Smooth muscle cell (in vitro differentiated cells): ENCODE measurements around the gene PREX1. TPM values are rescaled to one million over a fixed set of nuclear protein-coding genes. Genes with fewer than 3 reads are reported as not detected.

Experiments
- DNase-seq: peaks from one replicate; lab custom pipeline; 2025; ENCODE audit not compliant: unreplicated experiment; lab: John Stamatoyannopoulos, UW
- H2AFZ ChIP-seq: fragments of 200-600 bp; sonication (generic); 2 replicates; pipeline ENCODE4 v1.6.0; 2016; ENCODE audit warnings: antibody characterized with exemption, low read depth, mild to moderate bottlenecking
- H3F3A ChIP-seq: fragments of 200-600 bp; sonication (generic); 2 replicates; pipeline ENCODE4 v1.6.0; 2017; ENCODE audit warnings: antibody characterized with exemption, low read depth
- H3K27ac ChIP-seq: fragments of 200-600 bp; sonication (generic); 2 replicates; pipeline ENCODE4 v1.5.1; 2016; ENCODE audit warnings: low read depth, mild to moderate bottlenecking
- H3K27me3 ChIP-seq: fragments of 200-600 bp; sonication (generic); 2 replicates; pipeline ENCODE4 v1.6.1; 2016; ENCODE audit warnings: low read depth, mild to moderate bottlenecking
- H3K36me3 ChIP-seq: fragments of 200-600 bp; sonication (generic); 2 replicates; pipeline ENCODE4 v1.5.1; 2016; ENCODE audit warnings: low read depth
- H3K4me1 ChIP-seq: fragments of 200-600 bp; sonication (generic); 2 replicates; pipeline ENCODE4 v1.5.1; 2016; ENCODE audit warnings: low read depth
- H3K4me2 ChIP-seq: fragments of 200-600 bp; sonication (generic); 2 replicates; pipeline ENCODE4 v1.6.0; 2016; ENCODE audit warnings: mild to moderate bottlenecking
- H3K4me3 ChIP-seq: fragments of 200-600 bp; sonication (generic); 2 replicates; pipeline ENCODE4 v1.5.1; 2016; ENCODE audit warnings: mild to moderate bottlenecking
- H3K79me2 ChIP-seq: fragments of 200-600 bp; sonication (generic); 2 replicates; pipeline ENCODE4 v1.6.0; 2016; ENCODE audit warnings: low read depth, mild to moderate bottlenecking
- H3K9ac ChIP-seq: fragments of 200-600 bp; sonication (generic); 2 replicates; pipeline ENCODE4 v1.6.0; 2016; ENCODE audit warnings: low read depth
- H3K9me3 ChIP-seq: fragments of 200-600 bp; sonication (generic); replicated peaks from 2 replicates; pipeline ENCODE4 v1.5.1; 2016; ENCODE audit warnings: low read depth
- H4K20me1 ChIP-seq: fragments of 200-600 bp; sonication (generic); 2 replicates; pipeline ENCODE4 v1.6.0; 2016; ENCODE audit warnings: low read depth
- WGBS: methylation state at CpG from one replicate; pipeline ENCODE4 v1.1.7; 2016; ENCODE audit warnings: low lambda C conversion rate; 5-methylcytosine and 5-hydroxymethylcytosine counted together
- polyA plus RNA-seq: library from polyadenylated mRNA; unstranded; fragments of >200 nt; fragmentation: Nextera tagmentation; extraction: Ambion mirVana; gene quantifications from 2 replicates; pipeline ENCODE4 v1.2.1, GENCODE V29; 2016
- total RNA-seq: library from RNA; depleted of rRNA; stranded (reverse); fragments of >200 nt; gene quantifications from 2 replicates; pipeline ENCODE4 v1.2.3, GENCODE V29; 2014
- TF ChIP-seq, protein P1 (sequence below): fragments of 200-600 bp; sonication (generic); IDR thresholded peaks from 2 replicates; pipeline ENCODE4 v1.5.1; 2017; ENCODE audit warnings: borderline replicate concordance, mild to moderate bottlenecking, antibody characterized with exemption; ENCODE audit not compliant: insufficient read depth, poor library complexity, severe bottlenecking

Gene PREX1
- total and polyA plus RNA-seq, 2 experiments from 2014 or later, result 0.04 to 0.30 TPM

- Histone ChIP-seq H3K4me2 (no peak overlapping the region), H3K27ac (no peak overlapping the region), H3K27me3 (no peaks in the 10 kb centered on the region), H4K20me1 (no peaks in the 10 kb centered on the region), H3K9ac (no peak overlapping the region), H3K36me3 (no peaks in the 10 kb centered on the region), H2AFZ (no peak overlapping the region), H3F3A (no peaks in the 10 kb centered on the region), H3K4me1 (no peaks in the 10 kb centered on the region), H3K79me2 (no peaks in the 10 kb centered on the region), H3K4me3 (no peak overlapping the region), H3K9me3 (no peaks in the 10 kb centered on the region)
- DNase-seq, result no peak
- 87% methylated on average over 6 of the region's 6 CpGs for WGBS
- TF ChIP-seq, protein P1, sequence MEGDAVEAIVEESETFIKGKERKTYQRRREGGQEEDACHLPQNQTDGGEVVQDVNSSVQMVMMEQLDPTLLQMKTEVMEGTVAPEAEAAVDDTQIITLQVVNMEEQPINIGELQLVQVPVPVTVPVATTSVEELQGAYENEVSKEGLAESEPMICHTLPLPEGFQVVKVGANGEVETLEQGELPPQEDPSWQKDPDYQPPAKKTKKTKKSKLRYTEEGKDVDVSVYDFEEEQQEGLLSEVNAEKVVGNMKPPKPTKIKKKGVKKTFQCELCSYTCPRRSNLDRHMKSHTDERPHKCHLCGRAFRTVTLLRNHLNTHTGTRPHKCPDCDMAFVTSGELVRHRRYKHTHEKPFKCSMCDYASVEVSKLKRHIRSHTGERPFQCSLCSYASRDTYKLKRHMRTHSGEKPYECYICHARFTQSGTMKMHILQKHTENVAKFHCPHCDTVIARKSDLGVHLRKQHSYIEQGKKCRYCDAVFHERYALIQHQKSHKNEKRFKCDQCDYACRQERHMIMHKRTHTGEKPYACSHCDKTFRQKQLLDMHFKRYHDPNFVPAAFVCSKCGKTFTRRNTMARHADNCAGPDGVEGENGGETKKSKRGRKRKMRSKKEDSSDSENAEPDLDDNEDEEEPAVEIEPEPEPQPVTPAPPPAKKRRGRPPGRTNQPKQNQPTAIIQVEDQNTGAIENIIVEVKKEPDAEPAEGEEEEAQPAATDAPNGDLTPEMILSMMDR, result no peak
Measured at GRCh38 chr20:48850977-48851299, 23.1 kb upstream of the PREX1 start.

- H3F3A ChIP-seq, result no peaks in the 10 kb centered on the region
- no peak overlapping the region for H3K9ac ChIP-seq
- TF ChIP-seq, protein P1, result no peak
- no peaks in the 10 kb centered on the region for H4K20me1 ChIP-seq
- WGBS, result 89% methylated on average over 11 of the region's 11 CpGs
- no peaks in the 10 kb centered on the region for H3K79me2 ChIP-seq
- no peak for DNase-seq
- no peak overlapping the region for H2AFZ ChIP-seq
- no peaks in the 10 kb centered on the region for H3K4me1 ChIP-seq
- no peak overlapping the region for H3K4me2 ChIP-seq
- H3K27ac ChIP-seq, result no peak overlapping the region
- H3K36me3 ChIP-seq, result no peaks in the 10 kb centered on the region
- H3K9me3 ChIP-seq, result no peaks in the 10 kb centered on the region
- H3K27me3 ChIP-seq, result no peaks in the 10 kb centered on the region
- no peak overlapping the region for H3K4me3 ChIP-seq
Measured at GRCh38 chr20:48850257-48850976, 22.6 kb upstream of the PREX1 start.

GRCh38 chr20:48849779-48850178 is 22.0 kb upstream of the PREX1 start:
- Histone ChIP-seq H3K36me3 (no peaks in the 10 kb centered on the region), H3F3A (no peaks in the 10 kb centered on the region), H2AFZ (no peak overlapping the region), H3K4me2 (no peak overlapping the region), H3K9ac (no peak overlapping the region), H3K9me3 (no peaks in the 10 kb centered on the region), H4K20me1 (no peaks in the 10 kb centered on the region), H3K4me3 (no peak overlapping the region), H3K27ac (no peak overlapping the region), H3K4me1 (no peaks in the 10 kb centered on the region), H3K27me3 (no peaks in the 10 kb centered on the region), H3K79me2 (no peaks in the 10 kb centered on the region)
- no peak for DNase-seq
- TF ChIP-seq, protein P1, result no peak

DNA sequence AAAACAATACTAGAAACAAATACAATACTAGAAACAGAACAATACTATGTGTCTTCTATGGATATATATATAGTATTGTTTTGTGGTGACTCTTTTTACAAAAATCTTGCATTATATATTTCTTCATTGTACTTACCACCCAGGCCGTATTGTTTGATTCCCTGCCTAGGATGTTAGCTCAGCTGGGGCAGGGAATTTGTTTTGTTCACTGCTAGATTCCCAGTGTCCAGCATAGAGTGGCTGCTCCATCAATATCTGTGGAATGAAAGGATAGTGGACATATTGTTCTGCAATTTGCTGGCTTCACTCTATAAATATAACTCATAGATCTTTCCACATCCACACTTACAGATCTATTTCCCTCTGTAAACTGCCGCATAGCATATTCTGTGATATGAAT is 21.5 kb upstream of the PREX1 start:
- Histone ChIP-seq H2AFZ (no peak overlapping the region), H4K20me1 (no peaks in the 10 kb centered on the region), H3K27me3 (no peaks in the 10 kb centered on the region), H3K36me3 (no peaks in the 10 kb centered on the region), H3K4me1 (no peaks in the 10 kb centered on the region), H3K79me2 (no peaks in the 10 kb centered on the region), H3K4me2 (no peak overlapping the region), H3K9me3 (no peaks in the 10 kb centered on the region), H3F3A (no peaks in the 10 kb centered on the region), H3K27ac (no peak overlapping the region), H3K4me3 (no peak overlapping the region), H3K9ac (no peak overlapping the region)
- DNase-seq, result no peak
- TF ChIP-seq, protein P1, result no peak
- 98% methylated on average over 2 of the region's 2 CpGs for WGBS
